HS-5 (cell line): ENCODE results near the gene SAT2.
"Not testable (repeated sequence)": the region's sequence is repeated elsewhere in the genome, so short reads cannot be mapped to it uniquely, and the experiment has no call there.

Source experiments
- DNase-seq: peaks from one replicate; pipeline ENCODE4 v3.0.0-alpha.2; 2012; ENCODE audit warnings: low read depth

Gene SAT2

GRCh38 chr17:7633093-7633492 is 5.5 kb upstream of the SAT2 start:
- DNase-seq: no peak

GRCh38 chr17:7632492-7632894 is 4.9 kb upstream of the SAT2 start:
- no peak for DNase-seq

- DNase-seq: no peak
Observed at GRCh38 chr17:7631398-7632380, 4.1 kb upstream of the SAT2 start.

- DNase-seq: no peak
Observed at GRCh38 chr17:7629939-7630571, 2.4 kb upstream of the SAT2 start, which contains the start of gene SHBG. Gene SHBG (plus strand): TSS chr17:7630135. CDS start chr17:7630173, 38 bp downstream.

GRCh38 chr17:7626956-7627249 is 718 bp downstream of the SAT2 start:
- DNase-seq: no peak

GRCh38 chr17:7626307-7626706 is 1.3 kb downstream of the SAT2 start:
- DNase-seq: no peak

- not testable (repeated sequence) for DNase-seq
Observed at GRCh38 chr17:7625749-7626148, 1.9 kb downstream of the SAT2 start.

- no peak for DNase-seq
Observed at GRCh38 chr17:7623661-7624060, 4.0 kb downstream of the SAT2 start.

- DNase-seq: no peak
Observed at GRCh38 chr17:7620835-7621234, 6.8 kb downstream of the SAT2 start.

- DNase-seq: no peak
Observed at GRCh38 chr17:7618608-7619007, 9.0 kb downstream of the SAT2 start.

GRCh38 chr17:7615265-7615747 is 12.3 kb downstream of the SAT2 start:
- no peak for DNase-seq

- DNase-seq: peak; percentile 100
Observed at GRCh38 chr17:7614425-7615264, 13.0 kb downstream of the SAT2 start, which contains the start of gene FXR2. Gene FXR2 (minus strand): TSS chr17:7614897. CDS start chr17:7614532, 365 bp downstream.

- no peak for DNase-seq
Observed at GRCh38 chr17:7613769-7614424, 13.7 kb downstream of the SAT2 start.

- DNase-seq: no peak
Observed at GRCh38 chr17:7612294-7612640, 15.4 kb downstream of the SAT2 start.

GRCh38 chr17:7611635-7612293 is 15.9 kb downstream of the SAT2 start:
- no peak for DNase-seq

GRCh38 chr17:7610641-7611040 is 17.0 kb downstream of the SAT2 start:
- no peak for DNase-seq

GRCh38 chr17:7606280-7606679 is 21.3 kb downstream of the SAT2 start:
- DNase-seq: no peak

- DNase-seq: not testable (repeated sequence)
Observed at GRCh38 chr17:7597561-7597960, 30.1 kb downstream of the SAT2 start.

- no peak for DNase-seq
Observed at GRCh38 chr17:7593296-7593695, 34.3 kb downstream of the SAT2 start.

GRCh38 chr17:7592422-7593021 is 35.1 kb downstream of the SAT2 start:
- DNase-seq: no peak

- no peak for DNase-seq
Observed at GRCh38 chr17:7591596-7591995, 36.0 kb downstream of the SAT2 start.
